ENCODE results near the gene INPP5D. TPM values are rescaled to one million over a fixed set of nuclear protein-coding genes. Genes with fewer than 3 reads are reported as not detected.
"Not testable (repeated sequence)": the region's sequence is repeated elsewhere in the genome, so short reads cannot be mapped to it uniquely, and the experiment has no call there.

INPP5D gene
- total and polyA plus RNA-seq, 4 donors = 2.9 to 18.8 (median 6.6) TPM

DNA sequence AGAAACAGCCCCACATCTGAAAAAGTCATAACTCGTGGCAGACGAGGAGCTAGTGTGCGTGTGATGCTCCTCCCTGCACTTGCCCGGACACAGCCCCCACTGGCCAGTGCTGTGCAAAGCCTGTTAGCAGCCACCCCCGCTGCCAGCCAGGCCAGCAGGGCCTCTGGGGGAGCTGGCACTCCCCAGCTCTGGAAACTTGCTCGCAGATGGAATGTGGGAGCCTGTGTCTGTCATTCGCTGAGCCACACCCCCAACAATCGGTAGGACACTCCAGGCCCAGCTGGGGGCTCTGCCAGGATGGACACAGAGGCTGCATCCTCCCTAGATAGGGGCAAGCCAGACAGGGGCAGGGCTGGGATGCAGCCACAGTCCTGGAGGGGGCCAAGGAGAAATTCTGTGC, 128.9 kb downstream of the INPP5D start:
- TF ChIP-seq EGR1 (IDR thresholded peaks at IDR 0.05; ENCODE audit: low read depth in 2 of 2) = no peak
- TF ChIP-seq FOXA1 (IDR thresholded peaks at IDR 0.05) = no peak
- no peak for TF ChIP-seq FOXA2 (IDR thresholded peaks at IDR 0.05)
- TF ChIP-seq, protein P1, sequence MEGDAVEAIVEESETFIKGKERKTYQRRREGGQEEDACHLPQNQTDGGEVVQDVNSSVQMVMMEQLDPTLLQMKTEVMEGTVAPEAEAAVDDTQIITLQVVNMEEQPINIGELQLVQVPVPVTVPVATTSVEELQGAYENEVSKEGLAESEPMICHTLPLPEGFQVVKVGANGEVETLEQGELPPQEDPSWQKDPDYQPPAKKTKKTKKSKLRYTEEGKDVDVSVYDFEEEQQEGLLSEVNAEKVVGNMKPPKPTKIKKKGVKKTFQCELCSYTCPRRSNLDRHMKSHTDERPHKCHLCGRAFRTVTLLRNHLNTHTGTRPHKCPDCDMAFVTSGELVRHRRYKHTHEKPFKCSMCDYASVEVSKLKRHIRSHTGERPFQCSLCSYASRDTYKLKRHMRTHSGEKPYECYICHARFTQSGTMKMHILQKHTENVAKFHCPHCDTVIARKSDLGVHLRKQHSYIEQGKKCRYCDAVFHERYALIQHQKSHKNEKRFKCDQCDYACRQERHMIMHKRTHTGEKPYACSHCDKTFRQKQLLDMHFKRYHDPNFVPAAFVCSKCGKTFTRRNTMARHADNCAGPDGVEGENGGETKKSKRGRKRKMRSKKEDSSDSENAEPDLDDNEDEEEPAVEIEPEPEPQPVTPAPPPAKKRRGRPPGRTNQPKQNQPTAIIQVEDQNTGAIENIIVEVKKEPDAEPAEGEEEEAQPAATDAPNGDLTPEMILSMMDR (IDR thresholded peaks at IDR 0.05; ENCODE audit: low read depth, low read length, missing input control) = no peak
- no peak for TF ChIP-seq TAF1 (conservative IDR thresholded peaks at IDR 0.05)
- TF ChIP-seq MAX (IDR thresholded peaks at IDR 0.05) = no peak
- TF ChIP-seq JUND (IDR thresholded peaks at IDR 0.05) = no peak
- TF ChIP-seq HNF4G (IDR thresholded peaks at IDR 0.05) = no peak
- TF ChIP-seq NR2F2 (IDR thresholded peaks at IDR 0.05) = no peak
- no peak for TF ChIP-seq RAD21 (IDR thresholded peaks at IDR 0.05)
- TF ChIP-seq, protein P2, sequence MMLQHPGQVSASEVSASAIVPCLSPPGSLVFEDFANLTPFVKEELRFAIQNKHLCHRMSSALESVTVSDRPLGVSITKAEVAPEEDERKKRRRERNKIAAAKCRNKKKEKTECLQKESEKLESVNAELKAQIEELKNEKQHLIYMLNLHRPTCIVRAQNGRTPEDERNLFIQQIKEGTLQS (IDR thresholded peaks at IDR 0.05) = no peak
- TF ChIP-seq HNF4A (conservative IDR thresholded peaks at IDR 0.05) = no peak
- TF ChIP-seq RXRA (IDR thresholded peaks at IDR 0.05) = no peak
- TF ChIP-seq GABPA (IDR thresholded peaks at IDR 0.05 in 1 of 2, conservative IDR thresholded peaks at IDR 0.05 in 1 of 2) = no peak

GRCh38 chr2:233191016-233191415, 130.9 kb downstream of the INPP5D start:
- H3K9ac ChIP-seq (ENCODE audit: low read depth in 1 of 2, low read length in 2 of 2); H3K9me3 ChIP-seq (ENCODE audit: control insufficient read depth in 4 of 4, low read length in 3 of 4); H3K36me3 ChIP-seq (ENCODE audit: control insufficient read depth in 4 of 4, insufficient read depth in 3 of 4, low read depth in 1 of 4, low read length in 3 of 4); H3K27ac ChIP-seq (ENCODE audit: low read depth in 1 of 2, low read length in 2 of 2); H3K4me3 ChIP-seq (ENCODE audit: low read depth in 1 of 3, low read length in 3 of 3); H3K4me1 ChIP-seq (ENCODE audit: control insufficient read depth in 4 of 4, insufficient read depth in 4 of 4, low read length in 3 of 4); DNase-seq (ENCODE audit: low spot score); H3K27me3 ChIP-seq (ENCODE audit: control insufficient read depth in 4 of 4, insufficient read depth in 4 of 4, low read length in 3 of 4): not testable (repeated sequence)
- 94% methylated on average over 2 of the region's 2 CpGs for WGBS

More for the DNA sequence above, 128.9 kb downstream of the INPP5D start:
- H3K9ac ChIP-seq (ENCODE audit: low read depth in 1 of 2, low read length in 2 of 2) = no peak overlapping the region
- H3K9me3 ChIP-seq (ENCODE audit: control insufficient read depth in 4 of 4, low read length in 3 of 4) = no peaks in the 10 kb centered on the region
- H3K27ac ChIP-seq (ENCODE audit: low read depth in 1 of 2, low read length in 2 of 2) = no peak overlapping the region
- no peak for DNase-seq (ENCODE audit: low spot score)
- H3K27me3 ChIP-seq (ENCODE audit: control insufficient read depth in 4 of 4, insufficient read depth in 4 of 4, low read length in 3 of 4) = no peaks in the 10 kb centered on the region
- 96% methylated on average over 8 of the region's 8 CpGs for WGBS
- no peak overlapping the region for H3K4me3 ChIP-seq (ENCODE audit: low read depth in 1 of 3, low read length in 3 of 3)
- peaks cover 4 to 6% (median 5%) of the 10 kb centered on the region in 4 donors for H3K4me1 ChIP-seq (ENCODE audit: control insufficient read depth in 4 of 4, insufficient read depth in 4 of 4, low read length in 3 of 4)
- peaks cover 0 to 4% (median 0%) of the 10 kb centered on the region in 4 donors for H3K36me3 ChIP-seq (ENCODE audit: control insufficient read depth in 4 of 4, insufficient read depth in 3 of 4, low read depth in 1 of 4, low read length in 3 of 4)

- no peaks in the 10 kb centered on the region for H3K4me1 ChIP-seq (ENCODE audit: control insufficient read depth in 4 of 4, insufficient read depth in 4 of 4, low read length in 3 of 4)
- H3K9me3 ChIP-seq (ENCODE audit: control insufficient read depth in 4 of 4, low read length in 3 of 4) = no peaks in the 10 kb centered on the region
- DNase-seq (ENCODE audit: low spot score) = no peak
- H3K4me3 ChIP-seq (ENCODE audit: low read depth in 1 of 3, low read length in 3 of 3) = no peak overlapping the region
- no peak overlapping the region for H3K27ac ChIP-seq (ENCODE audit: low read depth in 1 of 2, low read length in 2 of 2)
- H3K9ac ChIP-seq (ENCODE audit: low read depth in 1 of 2, low read length in 2 of 2) = no peak overlapping the region
- TF ChIP-seq FOXA1 (IDR thresholded peaks at IDR 0.05) = no peak
- no peak for TF ChIP-seq NR2F2 (IDR thresholded peaks at IDR 0.05)
- TF ChIP-seq EGR1 (IDR thresholded peaks at IDR 0.05; ENCODE audit: low read depth in 2 of 2) = no peak
- TF ChIP-seq ZBTB33 (IDR thresholded peaks at IDR 0.05) = no peak
- TF ChIP-seq MAX (IDR thresholded peaks at IDR 0.05) = no peak
- no peak for TF ChIP-seq SP1 (IDR thresholded peaks at IDR 0.05)
- no peak for TF ChIP-seq FOXA2 (IDR thresholded peaks at IDR 0.05)
- TF ChIP-seq, protein P1 (IDR thresholded peaks at IDR 0.05; ENCODE audit: low read depth, low read length, missing input control) = no peak
- TF ChIP-seq, protein P2 (IDR thresholded peaks at IDR 0.05) = no peak
- H3K36me3 ChIP-seq (ENCODE audit: control insufficient read depth in 4 of 4, insufficient read depth in 3 of 4, low read depth in 1 of 4, low read length in 3 of 4) = peaks cover 0 to 12% (median 6%) of the 10 kb centered on the region in 4 donors
- 90% methylated on average over 11 of the region's 11 CpGs for WGBS
- no peaks in the 10 kb centered on the region for H3K27me3 ChIP-seq (ENCODE audit: control insufficient read depth in 4 of 4, insufficient read depth in 4 of 4, low read length in 3 of 4)
Measured at GRCh38 chr2:233193738-233194137, 133.6 kb downstream of the INPP5D start.

All from liver (tissue), 9 donors.